NT2/D1 (cell line): ENCODE measurements around the gene MGA.

Experiments
- DNase-seq: peaks from one replicate; pipeline ENCODE4 v3.0.0-alpha.2; 2011; ENCODE audit warnings: low read depth, low spot score
- H3K27me3 ChIP-seq: 2 replicates; pipeline ENCODE4 v1.6.0; 2011; ENCODE audit warnings: mild to moderate bottlenecking; ENCODE audit not compliant: insufficient read length, insufficient read depth
- H3K36me3 ChIP-seq: 2 replicates; pipeline ENCODE4 v1.6.1; 2011; ENCODE audit warnings: mild to moderate bottlenecking, low read length, mixed read lengths; ENCODE audit not compliant: insufficient read depth, insufficient read length
- H3K4me1 ChIP-seq: 2 replicates; pipeline ENCODE4 v1.5.1; 2011; ENCODE audit not compliant: insufficient read depth, insufficient read length
- H3K4me3 ChIP-seq: 2 replicates; pipeline ENCODE4 v1.5.1; 2011; ENCODE audit warnings: low read depth; ENCODE audit not compliant: insufficient read length
- H3K9ac ChIP-seq: 2 replicates; pipeline ENCODE4 v1.6.0; 2011; ENCODE audit warnings: low read depth; ENCODE audit not compliant: insufficient read length
- H3K9me3 ChIP-seq: 2 replicates; pipeline ENCODE4 v1.5.1; 2011; ENCODE audit warnings: mild to moderate bottlenecking, low read length; ENCODE audit not compliant: insufficient read depth
- SUZ12 ChIP-seq: IDR thresholded peaks from 2 replicates; pipeline ENCODE4 v1.6.1; 2011; ENCODE audit not compliant: insufficient read length, insufficient read depth; ENCODE audit errors: extremely low read depth
- YY1 ChIP-seq: IDR thresholded peaks from 2 replicates; pipeline ENCODE4 v1.6.1; 2011; ENCODE audit not compliant: insufficient read length, insufficient read depth
- ZNF274 ChIP-seq: IDR thresholded peaks from 2 replicates; pipeline ENCODE4 v1.6.1; 2011; ENCODE audit warnings: mild to moderate bottlenecking, low read depth, low read length

The MGA gene

GRCh38 chr15:41819455-41820050, 159.3 kb downstream of the MGA start:
- no peaks in the 10 kb centered on the region for H3K4me1 ChIP-seq
- no peak overlapping the region for H3K4me3 ChIP-seq
- H3K36me3 ChIP-seq = peaks cover 81% of the 10 kb centered on the region
- H3K9me3 ChIP-seq = no peaks in the 10 kb centered on the region
- H3K9ac ChIP-seq = no peak overlapping the region
- TF ChIP-seq YY1 = no peak
- no peak for TF ChIP-seq ZNF274
- no peak for TF ChIP-seq SUZ12
- H3K27me3 ChIP-seq = no peaks in the 10 kb centered on the region
- no peak for DNase-seq

GRCh38 chr15:41820791-41821423, 160.7 kb downstream of the MGA start:
- TF ChIP-seq SUZ12 = no peak
- no peak for TF ChIP-seq ZNF274
- no peak for TF ChIP-seq YY1
- no peak for DNase-seq
- Histone ChIP-seq H3K4me1 (no peaks in the 10 kb centered on the region), H3K36me3 (peaks cover 80% of the 10 kb centered on the region), H3K9me3 (no peaks in the 10 kb centered on the region), H3K27me3 (no peaks in the 10 kb centered on the region), H3K9ac (no peak overlapping the region), H3K4me3 (no peak overlapping the region)

GRCh38 chr15:41821831-41822230, 161.6 kb downstream of the MGA start:
- H3K9ac ChIP-seq = no peak overlapping the region
- H3K9me3 ChIP-seq = no peaks in the 10 kb centered on the region
- no peak for DNase-seq
- no peaks in the 10 kb centered on the region for H3K27me3 ChIP-seq
- H3K4me1 ChIP-seq = no peaks in the 10 kb centered on the region
- no peak for TF ChIP-seq SUZ12
- no peak for TF ChIP-seq YY1
- no peak for TF ChIP-seq ZNF274
- no peak overlapping the region for H3K4me3 ChIP-seq
- H3K36me3 ChIP-seq = peaks cover 80% of the 10 kb centered on the region

- Histone ChIP-seq H3K9me3 (no peaks in the 10 kb centered on the region), H3K9ac (no peak overlapping the region), H3K4me1 (no peaks in the 10 kb centered on the region), H3K4me3 (no peak overlapping the region), H3K36me3 (peaks cover 75% of the 10 kb centered on the region), H3K27me3 (no peaks in the 10 kb centered on the region)
- no peak for DNase-seq
- no peak for TF ChIP-seq YY1
- no peak for TF ChIP-seq SUZ12
- no peak for TF ChIP-seq ZNF274
These were observed 162.3 kb downstream of the MGA start for GRCh38 chr15:41822471-41822870.
